ENCODE data around the gene CTNNA3. TPM values are rescaled to one million over a fixed set of nuclear protein-coding genes. Genes with fewer than 3 reads are reported as not detected.
"Not testable (repeated sequence)": the region's sequence is repeated elsewhere in the genome, so short reads cannot be mapped to it uniquely, and the experiment has no call there.

Gene CTNNA3
- total and polyA plus RNA-seq, 4 donors, result 0.16 to 2.4 (median 1.4) TPM

DNA sequence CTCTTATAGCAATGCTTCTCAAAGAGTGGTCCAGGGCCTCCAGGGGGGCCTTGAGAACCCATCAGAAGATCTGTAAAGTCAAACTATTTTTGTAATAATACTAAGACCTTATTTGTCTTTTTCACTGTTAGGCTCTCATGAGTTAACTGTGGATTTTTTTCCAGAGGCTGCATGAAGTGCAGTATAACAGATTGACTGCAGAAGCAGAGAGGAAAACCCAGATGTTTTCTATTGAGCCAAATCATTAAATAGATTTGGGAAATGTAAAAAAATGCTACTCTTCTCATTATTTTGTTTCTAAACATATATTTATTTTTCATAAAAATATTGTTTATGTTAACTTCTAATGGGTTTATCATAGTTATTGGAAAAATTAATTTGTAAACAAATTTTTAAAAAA, 1359.2 kb downstream of the CTNNA3 start:
- Histone ChIP-seq H3K27me3 (ENCODE audit: control insufficient read depth in 4 of 4, insufficient read depth in 4 of 4, low read length in 3 of 4) (no peaks in the 10 kb centered on the region), H3K9ac (ENCODE audit: low read depth in 1 of 2, low read length in 2 of 2) (no peak overlapping the region), H3K27ac (ENCODE audit: low read depth in 1 of 2, low read length in 2 of 2) (no peak overlapping the region), H3K4me1 (ENCODE audit: control insufficient read depth in 4 of 4, insufficient read depth in 4 of 4, low read length in 3 of 4) (no peaks in the 10 kb centered on the region), H3K36me3 (ENCODE audit: control insufficient read depth in 4 of 4, insufficient read depth in 3 of 4, low read depth in 1 of 4, low read length in 3 of 4) (no peaks in the 10 kb centered on the region), H3K4me3 (ENCODE audit: low read depth in 1 of 3, low read length in 3 of 3) (no peak overlapping the region), H3K9me3 (ENCODE audit: control insufficient read depth in 4 of 4, low read length in 3 of 4) (no peaks in the 10 kb centered on the region)
- TF ChIP-seq EGR1 (IDR thresholded peaks at IDR 0.05; ENCODE audit: low read depth in 2 of 2) (no peak), NR2F2 (IDR thresholded peaks at IDR 0.05) (no peak), YY1 (IDR thresholded peaks at IDR 0.05) (no peak), RXRA (IDR thresholded peaks at IDR 0.05) (no peak), JUND (IDR thresholded peaks at IDR 0.05) (no peak), FOXA2 (IDR thresholded peaks at IDR 0.05) (no peak)
- TF ChIP-seq, protein P1, sequence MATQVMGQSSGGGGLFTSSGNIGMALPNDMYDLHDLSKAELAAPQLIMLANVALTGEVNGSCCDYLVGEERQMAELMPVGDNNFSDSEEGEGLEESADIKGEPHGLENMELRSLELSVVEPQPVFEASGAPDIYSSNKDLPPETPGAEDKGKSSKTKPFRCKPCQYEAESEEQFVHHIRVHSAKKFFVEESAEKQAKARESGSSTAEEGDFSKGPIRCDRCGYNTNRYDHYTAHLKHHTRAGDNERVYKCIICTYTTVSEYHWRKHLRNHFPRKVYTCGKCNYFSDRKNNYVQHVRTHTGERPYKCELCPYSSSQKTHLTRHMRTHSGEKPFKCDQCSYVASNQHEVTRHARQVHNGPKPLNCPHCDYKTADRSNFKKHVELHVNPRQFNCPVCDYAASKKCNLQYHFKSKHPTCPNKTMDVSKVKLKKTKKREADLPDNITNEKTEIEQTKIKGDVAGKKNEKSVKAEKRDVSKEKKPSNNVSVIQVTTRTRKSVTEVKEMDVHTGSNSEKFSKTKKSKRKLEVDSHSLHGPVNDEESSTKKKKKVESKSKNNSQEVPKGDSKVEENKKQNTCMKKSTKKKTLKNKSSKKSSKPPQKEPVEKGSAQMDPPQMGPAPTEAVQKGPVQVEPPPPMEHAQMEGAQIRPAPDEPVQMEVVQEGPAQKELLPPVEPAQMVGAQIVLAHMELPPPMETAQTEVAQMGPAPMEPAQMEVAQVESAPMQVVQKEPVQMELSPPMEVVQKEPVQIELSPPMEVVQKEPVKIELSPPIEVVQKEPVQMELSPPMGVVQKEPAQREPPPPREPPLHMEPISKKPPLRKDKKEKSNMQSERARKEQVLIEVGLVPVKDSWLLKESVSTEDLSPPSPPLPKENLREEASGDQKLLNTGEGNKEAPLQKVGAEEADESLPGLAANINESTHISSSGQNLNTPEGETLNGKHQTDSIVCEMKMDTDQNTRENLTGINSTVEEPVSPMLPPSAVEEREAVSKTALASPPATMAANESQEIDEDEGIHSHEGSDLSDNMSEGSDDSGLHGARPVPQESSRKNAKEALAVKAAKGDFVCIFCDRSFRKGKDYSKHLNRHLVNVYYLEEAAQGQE (IDR thresholded peaks at IDR 0.05), result no peak
- DNase-seq (ENCODE audit: low spot score), result no peak

- WGBS, result 93% methylated on average over 8 of the region's 8 CpGs
- H3K9me3 ChIP-seq (ENCODE audit: control insufficient read depth in 4 of 4, low read length in 3 of 4); H3K9ac ChIP-seq (ENCODE audit: low read depth in 1 of 2, low read length in 2 of 2); DNase-seq (ENCODE audit: low spot score); H3K36me3 ChIP-seq (ENCODE audit: control insufficient read depth in 4 of 4, insufficient read depth in 3 of 4, low read depth in 1 of 4, low read length in 3 of 4); H3K27ac ChIP-seq (ENCODE audit: low read depth in 1 of 2, low read length in 2 of 2); H3K4me1 ChIP-seq (ENCODE audit: control insufficient read depth in 4 of 4, insufficient read depth in 4 of 4, low read length in 3 of 4); H3K4me3 ChIP-seq (ENCODE audit: low read depth in 1 of 3, low read length in 3 of 3); H3K27me3 ChIP-seq (ENCODE audit: control insufficient read depth in 4 of 4, insufficient read depth in 4 of 4, low read length in 3 of 4): not testable (repeated sequence)
These were observed 1360.2 kb downstream of the CTNNA3 start for GRCh38 chr10:66335753-66336152.

- TF ChIP-seq, protein P2, sequence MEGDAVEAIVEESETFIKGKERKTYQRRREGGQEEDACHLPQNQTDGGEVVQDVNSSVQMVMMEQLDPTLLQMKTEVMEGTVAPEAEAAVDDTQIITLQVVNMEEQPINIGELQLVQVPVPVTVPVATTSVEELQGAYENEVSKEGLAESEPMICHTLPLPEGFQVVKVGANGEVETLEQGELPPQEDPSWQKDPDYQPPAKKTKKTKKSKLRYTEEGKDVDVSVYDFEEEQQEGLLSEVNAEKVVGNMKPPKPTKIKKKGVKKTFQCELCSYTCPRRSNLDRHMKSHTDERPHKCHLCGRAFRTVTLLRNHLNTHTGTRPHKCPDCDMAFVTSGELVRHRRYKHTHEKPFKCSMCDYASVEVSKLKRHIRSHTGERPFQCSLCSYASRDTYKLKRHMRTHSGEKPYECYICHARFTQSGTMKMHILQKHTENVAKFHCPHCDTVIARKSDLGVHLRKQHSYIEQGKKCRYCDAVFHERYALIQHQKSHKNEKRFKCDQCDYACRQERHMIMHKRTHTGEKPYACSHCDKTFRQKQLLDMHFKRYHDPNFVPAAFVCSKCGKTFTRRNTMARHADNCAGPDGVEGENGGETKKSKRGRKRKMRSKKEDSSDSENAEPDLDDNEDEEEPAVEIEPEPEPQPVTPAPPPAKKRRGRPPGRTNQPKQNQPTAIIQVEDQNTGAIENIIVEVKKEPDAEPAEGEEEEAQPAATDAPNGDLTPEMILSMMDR (IDR thresholded peaks at IDR 0.05; ENCODE audit: low read depth, low read length, missing input control), result no peak
- TF ChIP-seq YY1 (IDR thresholded peaks at IDR 0.05) (no peak), TAF1 (conservative IDR thresholded peaks at IDR 0.05) (no peak), GABPA (IDR thresholded peaks at IDR 0.05 in 1 of 2, conservative IDR thresholded peaks at IDR 0.05 in 1 of 2) (no peak), FOXA2 (IDR thresholded peaks at IDR 0.05) (no peak), JUND (IDR thresholded peaks at IDR 0.05) (no peak), SP1 (IDR thresholded peaks at IDR 0.05) (no peak), FOXA1 (IDR thresholded peaks at IDR 0.05) (no peak), RXRA (IDR thresholded peaks at IDR 0.05) (no peak), RAD21 (IDR thresholded peaks at IDR 0.05) (no peak), EGR1 (IDR thresholded peaks at IDR 0.05; ENCODE audit: low read depth in 2 of 2) (no peak), ZBTB33 (IDR thresholded peaks at IDR 0.05) (no peak), NR2F2 (IDR thresholded peaks at IDR 0.05) (no peak), HNF4G (IDR thresholded peaks at IDR 0.05) (no peak), HNF4A (conservative IDR thresholded peaks at IDR 0.05) (no peak)
- TF ChIP-seq, protein P3, sequence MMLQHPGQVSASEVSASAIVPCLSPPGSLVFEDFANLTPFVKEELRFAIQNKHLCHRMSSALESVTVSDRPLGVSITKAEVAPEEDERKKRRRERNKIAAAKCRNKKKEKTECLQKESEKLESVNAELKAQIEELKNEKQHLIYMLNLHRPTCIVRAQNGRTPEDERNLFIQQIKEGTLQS (IDR thresholded peaks at IDR 0.05), result no peak
- TF ChIP-seq, protein P1 (IDR thresholded peaks at IDR 0.05), result no peak
- TF ChIP-seq, protein P4, sequence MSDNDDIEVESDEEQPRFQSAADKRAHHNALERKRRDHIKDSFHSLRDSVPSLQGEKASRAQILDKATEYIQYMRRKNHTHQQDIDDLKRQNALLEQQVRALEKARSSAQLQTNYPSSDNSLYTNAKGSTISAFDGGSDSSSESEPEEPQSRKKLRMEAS (IDR thresholded peaks at IDR 0.05), result no peak
- Histone ChIP-seq H3K27me3 (ENCODE audit: control insufficient read depth in 4 of 4, insufficient read depth in 4 of 4, low read length in 3 of 4) (no peaks in the 10 kb centered on the region), H3K27ac (ENCODE audit: low read depth in 1 of 2, low read length in 2 of 2) (no peak overlapping the region), H3K36me3 (ENCODE audit: control insufficient read depth in 4 of 4, insufficient read depth in 3 of 4, low read depth in 1 of 4, low read length in 3 of 4) (no peaks in the 10 kb centered on the region), H3K9me3 (ENCODE audit: control insufficient read depth in 4 of 4, low read length in 3 of 4) (no peaks in the 10 kb centered on the region), H3K4me3 (ENCODE audit: low read depth in 1 of 3, low read length in 3 of 3) (no peak overlapping the region), H3K9ac (ENCODE audit: low read depth in 1 of 2, low read length in 2 of 2) (no peak overlapping the region), H3K4me1 (ENCODE audit: control insufficient read depth in 4 of 4, insufficient read depth in 4 of 4, low read length in 3 of 4) (no peaks in the 10 kb centered on the region)
- no peak for DNase-seq (ENCODE audit: low spot score)
- WGBS, result 96% methylated on average over 7 of the region's 7 CpGs
These were observed 1366.8 kb downstream of the CTNNA3 start for GRCh38 chr10:66329147-66329546.
